ENCODE measurements around the gene FAM163B.

Gene FAM163B

DNA sequence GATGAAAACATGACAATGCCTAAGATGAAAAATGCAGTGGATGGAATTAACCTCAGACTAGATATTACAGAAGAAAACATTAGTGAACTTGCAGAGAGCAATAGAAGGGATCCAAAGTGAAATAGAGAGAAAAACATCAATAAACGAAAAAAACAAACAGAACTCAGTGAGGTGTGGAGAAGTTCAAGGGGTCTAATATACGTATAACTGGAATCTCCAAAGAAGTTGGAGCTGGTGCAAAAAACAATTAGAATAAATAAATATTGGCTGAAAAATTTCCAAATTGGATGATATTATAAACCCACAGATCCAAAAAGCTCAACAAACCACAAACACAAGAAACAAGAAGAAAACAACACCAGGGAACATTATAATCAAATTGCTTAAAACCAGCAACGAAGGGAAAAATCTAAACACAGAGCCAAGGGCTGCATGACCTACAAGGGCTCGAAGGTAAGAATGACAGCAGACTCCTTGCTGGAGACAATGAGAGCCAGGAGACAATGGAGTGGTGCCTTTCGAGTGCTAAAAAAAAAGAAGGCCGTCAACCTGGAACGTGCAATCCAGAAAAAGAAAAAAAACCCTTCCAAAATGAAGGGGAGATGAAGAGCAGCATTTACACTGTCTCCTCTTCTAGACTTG lies 11.8 kb downstream of the FAM163B start:
- no peak for DNase-seq

DNA sequence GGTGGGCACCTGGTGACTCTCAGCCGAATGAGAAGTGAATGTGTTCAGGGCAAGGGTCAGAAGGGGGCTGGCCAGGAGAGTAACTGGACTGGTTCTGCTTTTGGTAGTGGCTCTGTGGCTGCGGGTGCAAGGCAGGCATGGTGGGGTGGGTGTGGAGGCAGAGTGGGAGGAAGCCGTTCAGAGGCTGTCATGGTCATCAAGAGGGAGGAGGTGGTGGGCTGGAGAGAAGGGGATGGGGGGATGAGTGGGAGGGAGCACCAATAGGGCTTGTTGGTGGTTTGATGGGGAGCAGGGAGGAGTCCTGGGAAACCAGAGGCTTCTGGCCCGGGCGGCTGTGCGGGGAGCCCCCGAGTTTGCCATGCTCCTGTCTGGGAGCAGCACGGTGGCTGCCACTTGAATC lies 13.3 kb downstream of the FAM163B start:
- no peak for DNase-seq

DNA sequence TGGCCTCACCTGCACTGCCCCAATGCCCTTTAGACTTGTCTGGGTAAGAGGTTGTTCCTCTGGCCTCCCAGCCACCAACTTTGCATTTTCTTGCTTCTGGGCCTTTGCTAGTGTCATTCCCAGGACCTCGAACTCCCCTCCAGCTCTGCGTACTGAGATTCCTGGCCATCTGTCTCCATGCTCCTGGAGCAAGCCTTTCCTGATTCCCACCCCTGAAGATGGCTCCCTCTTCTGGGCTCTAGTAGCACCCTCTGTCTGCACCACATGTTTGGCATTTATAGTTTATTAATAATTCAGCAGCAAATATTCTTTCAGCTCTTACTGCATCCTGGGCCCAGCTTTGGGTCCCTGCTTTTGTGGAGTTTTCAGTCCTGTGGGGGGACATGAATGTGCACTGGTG lies 14.9 kb downstream of the FAM163B start:
- DNase-seq: no peak

DNA sequence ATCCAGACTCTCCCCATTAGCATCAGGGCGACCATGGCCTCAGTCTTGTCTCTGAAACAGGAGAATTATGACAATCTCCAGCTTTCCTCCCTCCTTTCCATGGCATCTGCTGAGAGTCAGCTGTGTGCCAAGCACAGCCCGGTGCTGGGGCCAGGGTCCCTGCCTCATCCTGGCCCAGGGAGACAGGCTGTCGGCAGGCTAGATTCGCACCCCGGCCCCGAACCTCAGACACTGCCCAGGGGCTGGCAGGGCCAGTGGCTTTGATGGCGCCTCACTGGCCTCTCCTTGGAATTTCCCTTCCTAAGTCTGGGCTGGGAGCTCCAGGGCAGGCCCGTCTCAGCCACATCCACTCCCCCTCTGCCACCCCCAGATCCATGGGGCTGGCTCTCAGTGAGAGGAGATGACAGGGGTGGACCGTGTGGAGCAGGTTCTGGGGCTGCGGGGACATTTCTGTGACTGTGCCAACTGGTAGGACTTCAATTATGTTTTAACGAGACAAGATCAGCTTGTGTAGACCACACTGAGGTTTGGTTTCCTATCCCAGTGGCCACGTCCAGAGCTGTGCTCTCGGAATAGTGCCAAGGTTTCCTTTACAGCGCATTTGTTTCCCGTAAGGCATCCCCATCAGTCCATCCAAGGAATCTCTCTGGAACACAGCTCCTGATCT lies 15.5 kb downstream of the FAM163B start:
- no peak for DNase-seq

GRCh38 chr9:133592731-133593409 lies 16.3 kb downstream of the FAM163B start:
- DNase-seq: no peak

GRCh38 chr9:133591985-133592384 lies 17.2 kb downstream of the FAM163B start:
- no peak for DNase-seq

DNA sequence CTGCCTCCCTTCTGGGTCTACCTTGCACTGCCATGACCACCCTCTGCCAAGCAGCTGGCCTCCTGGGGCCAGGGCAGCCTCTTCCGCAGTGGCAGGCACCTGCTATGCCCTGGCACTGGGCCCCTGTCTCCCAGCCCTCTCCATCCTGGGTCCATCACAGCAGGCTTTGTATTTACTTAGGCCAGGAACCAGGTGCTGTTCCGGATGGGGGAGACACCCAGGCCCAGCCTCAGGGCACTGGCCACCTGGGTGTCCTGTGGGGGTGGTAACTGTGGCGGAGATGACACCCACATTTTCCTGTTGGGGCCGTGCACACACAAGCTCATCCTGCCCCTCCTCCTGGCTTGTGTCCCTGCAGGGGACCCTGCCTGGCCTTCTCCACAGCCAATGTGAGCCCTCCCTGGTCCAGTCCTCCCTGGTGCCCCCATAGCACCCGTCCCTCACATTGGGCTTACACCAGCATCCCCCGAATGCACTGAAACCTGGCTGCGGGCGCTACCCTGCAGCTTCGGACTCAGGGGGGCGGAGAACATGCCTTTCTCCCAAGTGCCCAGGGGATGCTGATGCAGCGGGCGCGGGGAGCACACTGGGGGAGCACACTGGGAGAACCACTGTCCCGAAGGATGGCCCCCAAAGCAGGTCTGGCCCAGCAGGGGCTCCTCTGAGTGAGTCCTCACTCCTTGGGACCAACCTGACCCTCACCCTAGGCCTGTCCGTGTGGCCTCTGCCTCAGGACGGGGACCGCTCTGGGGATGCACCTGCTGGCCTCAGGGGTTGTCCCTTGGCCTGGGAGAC lies 17.9 kb downstream of the FAM163B start:
- no peak for DNase-seq

DNA sequence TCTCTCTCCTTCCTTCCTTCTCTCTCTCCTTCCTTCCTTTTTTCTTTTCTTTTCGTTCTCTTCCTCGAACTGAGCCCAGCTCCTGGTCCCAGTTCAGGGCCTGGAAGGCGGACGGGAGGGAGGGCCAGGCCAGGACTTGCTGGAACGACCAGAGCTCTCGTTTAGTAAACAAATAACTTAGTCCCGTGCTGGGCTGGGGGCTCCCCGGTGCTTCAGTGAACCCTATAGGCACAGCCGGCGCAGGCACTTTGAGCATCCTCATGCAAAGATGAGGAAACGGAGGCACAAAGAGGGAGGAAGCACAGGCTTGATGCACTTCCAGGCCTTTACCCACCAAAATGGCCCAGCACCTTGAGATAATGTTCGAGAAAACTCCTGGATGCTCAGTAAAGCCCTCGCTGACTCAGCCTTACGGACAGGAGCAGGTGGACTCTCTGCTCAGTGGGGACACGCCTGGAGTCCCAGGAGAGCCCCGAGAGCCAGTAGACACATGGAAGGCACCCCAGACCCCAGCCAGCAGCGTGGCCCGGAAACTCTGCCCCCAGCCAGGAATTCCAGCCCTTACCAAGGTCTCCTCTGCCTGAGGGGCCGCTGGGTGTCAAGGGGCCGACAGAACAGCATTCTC lies 18.8 kb downstream of the FAM163B start:
- no peak for DNase-seq

DNA sequence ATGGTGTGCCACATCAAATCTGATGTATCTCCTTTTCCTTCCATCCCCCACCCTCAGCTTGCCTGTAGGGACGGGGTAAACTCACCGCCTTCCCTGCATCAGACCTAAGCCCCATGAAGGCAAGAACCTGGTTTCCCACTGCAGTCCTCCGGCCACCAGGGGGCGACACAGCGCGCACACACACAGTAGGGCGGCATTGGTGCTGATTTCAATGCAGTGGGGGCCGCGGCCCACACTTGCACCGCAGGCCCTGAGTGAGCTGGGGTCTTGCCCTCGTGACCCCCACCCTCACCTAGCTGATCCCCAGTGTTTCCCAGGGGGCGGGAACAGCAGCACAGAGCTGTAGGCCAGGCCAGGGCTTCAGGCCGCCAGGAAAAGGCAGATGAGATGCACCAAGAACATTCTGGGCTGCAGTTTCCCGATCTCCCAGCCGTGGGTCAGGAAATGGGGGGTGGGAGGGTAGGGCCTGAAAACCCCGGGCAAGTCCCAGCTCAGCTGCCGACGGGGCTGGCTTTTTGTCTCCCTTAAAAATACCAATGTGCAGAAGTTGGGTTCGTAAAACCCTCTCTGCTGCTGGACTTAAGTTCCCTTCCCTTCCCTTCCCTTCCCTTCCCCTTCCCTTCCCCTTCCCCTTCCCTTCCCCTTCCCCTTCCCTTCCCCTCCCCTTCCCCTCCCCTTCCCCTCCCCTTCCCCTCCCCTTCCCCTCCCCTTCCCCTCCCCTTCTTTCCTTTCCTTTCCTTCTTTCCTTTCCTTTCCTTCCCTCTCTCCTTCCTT lies 19.5 kb downstream of the FAM163B start:
- no peak for DNase-seq

DNA sequence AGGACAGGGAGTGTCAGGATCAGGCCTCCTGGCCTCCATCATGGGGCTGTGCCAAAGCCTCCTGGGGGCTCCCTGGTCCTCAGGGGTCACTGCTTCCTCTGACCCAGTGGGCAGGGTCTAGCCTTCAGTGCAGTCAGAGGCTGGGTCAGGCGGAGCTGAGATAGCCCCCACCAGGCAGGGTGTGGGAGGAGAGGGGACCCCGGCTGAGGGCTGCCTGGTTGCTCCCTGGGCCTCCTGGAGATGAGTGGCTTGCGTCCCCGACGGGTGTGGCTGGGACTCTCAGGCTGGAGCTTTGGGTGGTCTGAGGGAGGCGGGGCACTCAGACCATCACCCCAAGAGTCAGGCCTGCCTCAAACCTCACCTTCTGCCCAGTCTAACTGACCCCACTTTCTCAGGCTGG lies 21.7 kb downstream of the FAM163B start:
- DNase-seq: no peak

DNA sequence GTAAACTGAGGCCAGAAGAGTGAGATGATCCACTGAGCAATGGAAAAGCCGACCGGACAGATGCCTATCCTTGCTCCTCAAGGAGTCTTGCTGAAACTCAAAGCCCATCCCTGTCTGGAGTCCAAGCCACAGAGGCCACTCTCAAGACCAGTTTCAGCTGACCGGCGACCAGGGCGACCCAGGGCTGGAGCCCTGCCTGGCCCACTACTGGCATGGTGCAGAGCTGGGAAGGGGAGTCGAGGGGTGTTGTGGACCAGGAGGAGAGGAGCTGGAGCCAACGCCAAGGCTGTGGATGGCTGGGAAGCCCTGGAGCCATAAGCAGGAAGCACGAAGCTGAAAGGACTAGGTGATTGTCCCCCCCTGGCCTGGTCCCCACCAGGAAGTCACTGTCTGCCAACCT lies 22.1 kb downstream of the FAM163B start:
- no peak for DNase-seq

DNA sequence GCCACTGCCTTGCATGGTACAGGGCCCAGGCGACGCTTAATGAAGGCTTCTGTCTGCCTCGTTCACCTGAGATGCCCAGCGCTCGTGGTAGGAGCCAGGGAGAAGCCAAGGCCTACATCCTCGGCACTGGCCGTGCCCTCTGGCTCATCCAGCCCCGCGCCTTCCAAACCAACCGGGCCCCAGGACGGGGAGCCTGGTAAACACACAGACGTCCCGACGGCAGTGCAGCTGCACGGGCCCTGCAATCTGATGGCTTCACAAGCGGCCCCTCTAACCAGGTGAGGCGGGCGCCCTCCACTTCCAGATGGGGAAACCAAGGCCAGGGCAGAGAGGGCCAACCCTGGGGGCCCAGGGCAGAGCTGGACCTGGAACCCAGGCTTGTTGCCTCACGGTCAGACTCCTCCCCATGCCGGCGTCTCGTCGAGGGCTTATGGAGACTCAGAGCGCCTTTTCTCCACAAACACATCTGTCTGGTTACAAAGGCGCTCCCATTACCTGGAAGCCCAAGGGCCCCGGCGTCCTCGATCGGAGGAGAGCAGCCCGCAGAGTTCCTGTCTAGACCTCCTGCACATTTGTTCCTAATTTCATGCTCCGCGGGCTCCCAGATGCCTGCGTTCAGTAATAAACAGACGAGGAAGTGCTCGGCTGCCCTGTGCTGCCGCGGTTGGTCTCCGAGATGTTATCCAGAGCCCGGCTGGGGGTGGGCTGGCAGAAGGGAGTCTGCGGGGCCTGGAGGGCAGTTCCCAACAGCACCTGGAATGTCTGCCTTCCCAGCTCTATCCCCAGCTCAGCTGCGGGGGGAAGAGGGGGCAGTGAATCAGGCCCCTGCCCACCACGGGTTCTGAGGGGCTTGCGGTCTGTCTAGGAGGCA lies 23.5 kb downstream of the FAM163B start:
- no peak for DNase-seq

- DNase-seq: no peak
Measured at GRCh38 chr9:133584559-133585476, 24.4 kb downstream of the FAM163B start.

- DNase-seq: no peak
Measured at GRCh38 chr9:133584167-133584558, 25.0 kb downstream of the FAM163B start.

- no peak for DNase-seq
Measured at GRCh38 chr9:133583586-133583985, 25.6 kb downstream of the FAM163B start.

- DNase-seq: no peak
Measured at GRCh38 chr9:133583111-133583510, 26.1 kb downstream of the FAM163B start.

DNA sequence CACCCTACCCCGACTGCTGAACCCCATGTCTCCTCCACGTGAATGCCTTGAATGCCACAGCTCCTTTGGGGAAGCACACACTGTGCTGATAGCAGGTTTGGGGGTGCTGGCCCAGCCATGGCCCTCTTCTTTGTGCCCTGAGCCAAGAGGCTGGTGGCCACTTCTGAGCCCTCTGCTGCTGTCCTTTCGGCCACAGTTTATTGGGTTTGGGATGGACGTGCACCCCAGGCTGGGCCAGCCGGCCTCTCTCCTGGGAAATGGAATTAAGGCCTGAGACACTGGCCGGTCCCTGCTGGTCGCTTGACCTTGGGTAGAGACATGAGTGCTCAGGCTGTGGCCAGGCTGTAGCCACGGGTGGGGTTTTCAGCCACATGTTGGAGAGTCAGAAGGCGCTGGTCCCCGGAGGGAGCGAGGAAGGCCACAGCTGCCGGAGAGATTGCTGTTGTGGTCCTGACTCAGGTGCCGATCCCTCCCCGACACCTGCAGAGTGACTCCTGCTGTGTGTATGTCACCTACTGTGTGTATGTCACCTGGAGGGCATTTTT lies 26.6 kb downstream of the FAM163B start:
- DNase-seq: no peak

GRCh38 chr9:133581513-133582343 lies 27.5 kb downstream of the FAM163B start:
- no peak for DNase-seq

DNA sequence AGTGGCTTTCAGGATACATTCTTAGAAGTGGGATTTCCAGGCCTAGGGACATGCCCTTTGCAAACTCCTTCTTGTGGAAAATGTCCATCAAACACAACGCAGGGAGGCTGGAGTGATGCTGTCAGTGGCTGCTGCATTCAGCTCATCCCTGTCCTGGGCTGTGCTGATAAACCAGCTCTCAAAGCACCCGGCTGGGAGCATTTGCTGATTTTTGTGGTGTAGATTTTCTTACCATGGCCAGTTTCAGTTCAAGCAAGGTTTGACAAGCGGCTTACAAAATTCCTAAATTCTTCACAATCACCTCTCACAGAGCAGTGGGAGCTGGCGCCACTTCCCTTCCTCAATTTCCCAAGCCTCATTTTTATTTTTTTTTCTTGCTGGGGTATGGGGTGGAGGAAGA lies 28.2 kb downstream of the FAM163B start:
- no peak for DNase-seq
